GM18526 (cell line): ENCODE data around the gene KRTAP10-10.

ENCODE experiments used
- POLR2A ChIP-seq: IDR thresholded peaks from 3 replicates; pipeline ENCODE4 v1.6.1; 2011; ENCODE audit not compliant: insufficient read length; ENCODE audit errors: extremely low read depth

Gene KRTAP10-10

DNA sequence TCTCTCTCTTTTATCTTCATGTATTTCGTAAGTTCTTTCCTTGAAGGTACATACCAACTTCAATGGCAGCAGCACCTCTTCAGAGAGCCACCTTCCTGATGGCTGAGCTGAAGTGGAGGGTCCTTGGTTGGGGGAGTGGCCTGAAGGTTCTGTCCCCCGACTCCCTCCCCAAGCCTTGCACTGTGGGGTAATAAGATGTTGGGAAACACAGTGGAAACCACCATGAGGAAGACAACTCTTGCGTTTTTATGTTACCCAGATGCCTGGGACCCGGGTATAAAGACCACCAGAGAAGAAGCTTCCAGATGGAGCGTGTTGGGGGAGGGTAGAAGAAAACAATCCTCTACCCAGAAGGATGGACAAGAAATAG, 21.4 kb downstream of the KRTAP10-10 start:
- no peak for TF ChIP-seq POLR2A

DNA sequence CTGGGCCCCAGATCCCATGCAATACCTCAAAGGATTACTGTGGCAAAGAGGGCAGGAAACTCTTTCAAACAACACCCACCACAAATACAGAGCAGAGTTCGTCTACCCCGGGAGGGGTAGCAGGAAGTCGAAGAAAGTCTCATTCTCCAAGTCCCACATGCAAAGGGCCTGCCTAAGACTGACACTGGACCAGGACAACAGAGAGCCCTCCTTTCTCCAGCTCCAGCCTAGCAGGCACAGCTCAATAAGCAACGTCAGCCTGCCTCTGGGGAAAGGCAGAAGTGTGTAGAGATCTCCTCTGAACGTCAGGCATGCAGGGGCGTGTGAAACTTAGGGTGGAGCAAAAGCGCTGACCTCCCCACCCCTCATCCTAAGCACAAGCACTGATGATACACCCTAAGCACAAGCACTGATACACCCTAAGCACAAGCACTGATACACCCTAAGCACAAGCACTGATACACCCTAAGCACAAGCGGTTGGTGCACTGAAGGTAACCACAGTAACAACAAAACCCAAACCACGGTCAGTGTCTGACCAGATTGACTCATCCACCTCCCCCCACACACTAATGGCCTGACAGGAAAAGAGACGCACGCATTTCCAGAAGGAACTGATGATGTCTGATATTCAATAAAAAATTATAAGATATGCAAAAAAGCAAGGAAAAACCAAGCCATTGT, 21.9 kb downstream of the KRTAP10-10 start:
- no peak for TF ChIP-seq POLR2A

DNA sequence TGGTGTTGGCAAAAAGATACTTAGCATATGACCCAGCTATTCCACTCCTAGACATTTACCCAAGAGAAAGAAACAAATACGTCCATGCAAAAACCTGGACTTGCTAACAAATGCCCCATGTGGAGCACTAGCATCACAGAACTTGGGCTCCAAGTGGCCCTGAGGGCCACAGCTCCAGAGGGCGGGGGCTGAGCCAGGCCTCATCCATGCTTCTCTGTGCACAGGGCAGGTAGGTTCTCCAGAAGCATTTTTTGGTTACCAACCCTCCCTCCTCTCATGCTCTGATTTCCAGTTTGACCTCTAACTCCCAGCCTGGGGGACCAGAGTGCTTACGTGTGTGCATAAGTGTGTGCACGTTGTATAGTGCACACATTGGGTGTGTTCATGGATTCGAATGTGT, 27.5 kb downstream of the KRTAP10-10 start:
- TF ChIP-seq POLR2A, result no peak

DNA sequence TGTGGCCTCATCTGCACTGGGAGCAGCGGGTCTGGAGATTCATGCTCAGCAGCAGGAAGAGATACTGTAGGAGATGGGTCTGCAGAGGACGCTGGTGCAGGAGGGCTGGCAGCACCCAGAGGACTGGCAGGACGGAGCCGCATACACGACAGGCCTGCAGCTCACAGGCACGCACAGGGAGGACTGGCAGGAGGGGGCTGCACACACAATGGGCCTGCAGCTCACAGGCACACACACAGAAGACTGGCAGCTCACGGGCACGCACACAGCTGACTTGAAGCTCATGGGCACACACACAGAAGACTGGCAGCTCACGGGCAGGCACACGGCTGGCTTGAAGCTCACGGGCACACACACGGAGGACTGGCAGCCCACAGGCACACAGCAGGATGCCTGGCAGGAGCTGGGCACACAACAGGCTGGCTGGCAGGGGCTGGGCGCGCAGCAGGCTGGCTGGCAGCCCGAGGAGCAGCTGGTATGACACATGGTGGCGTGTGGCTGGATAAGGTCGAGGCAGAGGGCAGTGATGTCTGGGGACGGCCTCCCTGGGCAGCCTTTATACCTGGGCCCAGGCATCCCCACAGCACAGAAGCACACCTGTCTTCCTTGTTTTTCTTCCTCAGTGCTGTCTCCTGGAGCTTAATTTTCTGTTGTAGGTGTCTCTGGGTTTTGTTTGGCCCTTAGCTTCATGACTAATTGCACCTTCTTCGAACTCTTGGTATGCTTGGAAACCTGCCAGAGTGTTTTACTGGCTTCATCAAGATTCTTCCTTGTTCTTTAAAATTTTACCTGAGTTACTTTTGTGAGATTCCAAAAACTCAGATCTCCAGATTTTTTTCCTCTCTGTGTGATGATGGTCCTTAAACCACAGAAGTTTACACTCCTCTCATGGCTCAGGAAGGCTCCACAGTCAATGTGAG, 29.5 kb downstream of the KRTAP10-10 start, which contains the start of gene KRTAP12-2:
KRTAP12-2 (minus strand) TSS at position 527 of the 920 bp plus-strand sequence; CDS start at position 486, 41 bp downstream.
- TF ChIP-seq POLR2A, result no peak

DNA sequence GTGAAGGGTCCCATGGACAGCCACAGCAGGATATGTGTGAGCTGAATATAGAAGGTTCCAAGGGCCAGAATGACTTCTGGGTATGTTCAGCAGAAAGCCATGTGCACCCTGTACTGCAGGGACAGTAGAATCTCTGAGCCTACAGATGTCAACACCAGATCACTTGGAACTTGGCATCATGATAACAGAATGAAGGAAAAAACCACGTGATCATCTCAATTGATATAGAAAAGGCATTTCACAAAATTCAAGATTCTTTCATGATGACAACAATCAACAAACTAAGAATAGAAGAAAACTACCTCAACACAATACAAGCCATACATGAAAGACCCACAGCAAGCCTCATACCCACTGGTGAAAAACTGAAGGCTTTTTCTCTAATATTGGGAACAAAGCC, 30.5 kb downstream of the KRTAP10-10 start:
- no peak for TF ChIP-seq POLR2A

DNA sequence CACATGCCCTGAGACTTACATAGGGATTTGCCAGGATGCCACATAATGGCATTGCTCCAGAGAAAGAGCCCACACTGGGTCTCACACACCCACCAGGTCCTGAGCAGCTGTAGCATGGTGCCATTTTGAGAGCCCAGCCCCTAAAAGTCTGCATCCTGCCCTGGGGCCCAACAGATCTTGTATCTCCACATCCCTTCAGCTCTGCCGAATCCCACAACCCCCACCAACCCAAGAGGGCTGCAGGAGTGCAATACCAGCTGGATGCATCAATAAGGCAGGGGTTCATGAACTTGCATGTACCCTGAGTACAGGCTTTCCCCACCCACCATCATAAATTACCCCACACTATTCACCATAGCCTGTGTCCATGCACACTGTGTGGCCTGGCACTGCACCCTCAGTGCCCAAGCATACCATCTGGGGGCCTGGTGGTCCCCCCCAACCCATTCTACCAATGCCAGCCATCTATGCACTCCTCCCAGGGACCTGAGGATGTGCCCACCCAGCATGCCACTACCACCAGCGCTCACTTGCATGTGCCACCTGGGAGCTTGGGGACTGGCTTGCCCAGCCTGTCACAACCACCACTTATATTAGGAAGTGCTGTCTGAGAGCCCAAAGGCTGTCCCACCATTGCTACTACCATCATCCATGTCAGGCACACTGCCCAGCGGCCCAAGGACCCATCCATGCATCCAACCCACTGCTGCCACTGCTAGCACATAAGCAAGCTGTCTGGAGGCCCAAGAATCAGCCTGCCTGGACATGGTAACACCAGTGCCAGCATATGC, 33.7 kb downstream of the KRTAP10-10 start:
- no peak for TF ChIP-seq POLR2A

DNA sequence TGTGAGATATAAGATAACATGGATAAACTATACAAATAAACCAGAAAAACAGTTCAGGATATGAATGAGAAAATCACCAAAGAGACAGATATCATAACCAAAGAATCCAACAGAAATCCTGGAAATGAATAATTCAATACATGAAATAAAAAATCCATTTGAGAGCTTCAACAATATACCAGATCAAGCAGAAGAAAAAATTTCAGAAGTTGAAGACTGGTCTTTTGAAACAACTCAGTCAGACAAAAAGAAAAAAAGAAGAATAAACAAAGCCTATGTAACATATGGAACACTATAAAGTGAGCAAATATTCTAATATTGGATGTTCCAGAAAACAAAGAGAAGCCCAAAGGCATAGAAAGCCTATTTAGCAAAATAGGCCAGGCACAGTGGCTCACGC, 34.8 kb downstream of the KRTAP10-10 start:
- no peak for TF ChIP-seq POLR2A

DNA sequence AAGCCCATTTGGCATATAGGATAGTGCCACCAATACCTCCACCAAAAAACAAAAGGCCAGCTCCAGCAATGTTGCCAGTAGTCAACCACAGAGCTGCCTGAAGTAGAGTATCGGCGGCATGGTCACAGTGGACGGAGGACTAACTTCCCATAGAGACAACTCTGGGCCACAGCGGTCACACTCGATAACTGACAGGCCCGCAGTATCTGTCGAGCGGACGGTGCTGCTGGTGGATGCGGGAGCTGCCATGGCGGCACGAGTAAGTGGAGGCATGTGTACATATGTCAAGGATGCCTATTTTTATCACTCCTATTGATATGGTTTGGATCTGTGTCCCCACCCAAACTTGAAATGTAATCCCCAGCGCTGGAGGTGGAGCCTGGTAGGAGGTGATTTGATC, 40.7 kb downstream of the KRTAP10-10 start:
- no peak for TF ChIP-seq POLR2A

DNA sequence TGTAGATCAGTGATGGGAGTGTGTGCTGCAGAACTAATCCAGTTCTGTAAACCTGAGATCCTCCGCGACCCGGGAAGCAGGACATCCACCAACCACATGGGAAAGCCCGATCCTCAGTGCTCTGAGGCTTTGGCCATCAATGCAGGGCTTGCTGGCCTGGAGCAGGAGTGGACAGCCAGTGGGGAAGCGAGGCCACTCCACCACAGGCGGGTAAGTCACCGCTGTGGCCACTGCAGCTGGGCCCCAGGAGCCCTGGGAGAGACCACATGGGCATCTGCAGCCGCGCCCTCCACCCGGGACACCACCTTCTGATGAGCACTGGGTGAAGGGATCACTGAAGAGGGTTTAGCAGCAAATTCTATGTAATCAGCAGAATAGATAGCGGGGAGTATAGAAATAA, 44.0 kb downstream of the KRTAP10-10 start:
- TF ChIP-seq POLR2A, result no peak

DNA sequence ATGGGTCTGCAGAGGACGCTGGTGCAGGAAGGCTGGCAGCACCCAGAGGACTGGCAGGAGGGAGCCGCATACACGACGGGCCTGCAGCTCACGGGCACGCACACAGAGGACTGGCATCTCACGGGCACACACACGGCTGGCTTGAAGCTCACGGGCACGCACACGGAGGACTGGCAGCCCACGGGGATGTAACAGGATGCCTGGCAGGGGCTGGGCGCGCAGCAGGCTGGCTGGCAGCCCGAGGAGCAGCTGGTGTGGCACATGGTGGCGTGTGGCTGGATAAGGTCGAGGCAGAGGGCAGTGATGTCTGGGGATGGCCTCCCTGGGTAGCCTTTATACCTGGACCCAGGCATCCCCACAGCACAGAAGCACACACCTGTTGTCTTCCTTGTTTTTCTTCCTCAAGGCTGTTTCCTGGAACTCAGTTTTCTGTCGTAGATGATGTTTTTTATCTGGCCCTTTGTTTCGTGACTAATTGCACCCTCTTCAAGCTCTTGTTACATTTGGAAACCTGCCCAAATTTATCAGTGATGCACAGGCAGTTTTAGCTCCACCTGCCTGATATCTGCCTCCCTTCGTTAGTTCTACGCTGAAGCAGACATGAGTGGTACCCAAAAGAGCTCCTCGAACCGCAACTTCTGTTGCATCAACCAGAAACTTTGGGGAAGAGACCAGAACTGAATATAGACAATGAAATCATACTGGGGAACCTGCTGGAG, 44.9 kb downstream of the KRTAP10-10 start, which contains the start of gene KRTAP12-1:
KRTAP12-1 (minus strand) TSS at position 303 of the 719 bp plus-strand sequence; CDS start at position 263, 40 bp downstream.
- TF ChIP-seq POLR2A, result no peak

DNA sequence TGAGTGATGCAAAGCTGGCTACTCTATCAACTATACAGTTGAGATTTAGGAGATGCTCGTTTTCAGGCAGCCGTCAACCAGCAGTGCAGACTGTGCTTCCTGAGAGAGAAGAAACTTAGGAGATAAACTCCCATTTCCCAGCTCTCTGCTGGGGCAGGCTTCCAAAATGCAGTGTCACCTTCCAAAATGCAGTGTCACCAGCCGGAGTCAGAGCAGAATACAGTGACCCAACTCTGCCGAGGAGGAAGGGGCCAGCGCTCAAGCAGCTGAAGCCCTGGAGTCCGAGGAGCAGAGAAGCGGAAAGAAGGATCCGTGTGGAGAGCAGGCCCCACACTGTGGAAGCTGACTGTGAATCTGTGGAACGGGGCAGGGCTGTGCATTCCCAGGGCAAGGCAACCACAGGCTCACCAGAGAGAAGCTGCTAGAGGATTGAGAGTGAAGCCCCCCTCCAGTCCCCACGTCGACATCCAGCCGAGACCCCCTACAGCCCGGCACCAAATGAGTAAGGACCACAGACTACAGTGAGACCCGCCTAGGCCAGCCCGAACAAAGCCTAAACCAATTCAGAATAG, 45.5 kb downstream of the KRTAP10-10 start:
- TF ChIP-seq POLR2A, result no peak

DNA sequence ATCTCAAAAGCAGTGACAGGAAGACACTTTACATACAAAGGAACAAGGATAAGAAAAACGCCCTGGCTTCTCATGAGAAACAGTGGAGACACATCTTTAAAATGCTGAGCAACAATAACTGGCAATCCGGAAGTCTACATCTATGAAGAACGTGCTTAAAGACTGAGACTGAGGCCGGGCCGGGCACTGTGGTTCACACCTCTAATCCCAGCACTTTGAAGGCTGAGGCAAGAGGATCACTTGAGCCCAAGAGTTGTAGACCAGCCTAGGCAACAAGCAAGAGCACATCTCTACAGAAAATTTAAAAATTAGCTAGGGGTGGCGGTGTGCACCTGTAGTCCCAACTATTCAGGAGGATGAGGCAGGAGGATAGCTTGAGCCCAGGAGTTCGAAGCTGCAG, 46.9 kb downstream of the KRTAP10-10 start:
- no peak for TF ChIP-seq POLR2A

DNA sequence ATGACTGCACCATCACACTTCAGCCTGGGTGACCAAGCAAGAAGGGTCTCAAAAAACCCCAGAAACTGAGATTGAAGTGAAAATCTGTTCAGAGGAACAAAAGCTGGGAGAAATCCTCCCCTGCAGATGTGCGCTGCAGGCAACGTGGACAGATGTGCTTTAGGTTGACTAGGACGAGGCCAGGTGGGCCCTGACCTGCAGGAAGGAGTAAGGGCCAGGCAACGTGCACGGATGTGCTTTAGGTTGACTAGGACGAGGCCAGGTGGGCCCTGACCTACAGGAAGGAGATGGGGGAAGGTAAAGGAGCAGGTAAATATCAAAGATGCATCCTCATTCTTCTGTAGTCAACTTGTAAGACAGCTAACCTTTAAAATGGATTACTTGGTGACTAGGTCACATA, 47.3 kb downstream of the KRTAP10-10 start:
- TF ChIP-seq POLR2A, result no peak

DNA sequence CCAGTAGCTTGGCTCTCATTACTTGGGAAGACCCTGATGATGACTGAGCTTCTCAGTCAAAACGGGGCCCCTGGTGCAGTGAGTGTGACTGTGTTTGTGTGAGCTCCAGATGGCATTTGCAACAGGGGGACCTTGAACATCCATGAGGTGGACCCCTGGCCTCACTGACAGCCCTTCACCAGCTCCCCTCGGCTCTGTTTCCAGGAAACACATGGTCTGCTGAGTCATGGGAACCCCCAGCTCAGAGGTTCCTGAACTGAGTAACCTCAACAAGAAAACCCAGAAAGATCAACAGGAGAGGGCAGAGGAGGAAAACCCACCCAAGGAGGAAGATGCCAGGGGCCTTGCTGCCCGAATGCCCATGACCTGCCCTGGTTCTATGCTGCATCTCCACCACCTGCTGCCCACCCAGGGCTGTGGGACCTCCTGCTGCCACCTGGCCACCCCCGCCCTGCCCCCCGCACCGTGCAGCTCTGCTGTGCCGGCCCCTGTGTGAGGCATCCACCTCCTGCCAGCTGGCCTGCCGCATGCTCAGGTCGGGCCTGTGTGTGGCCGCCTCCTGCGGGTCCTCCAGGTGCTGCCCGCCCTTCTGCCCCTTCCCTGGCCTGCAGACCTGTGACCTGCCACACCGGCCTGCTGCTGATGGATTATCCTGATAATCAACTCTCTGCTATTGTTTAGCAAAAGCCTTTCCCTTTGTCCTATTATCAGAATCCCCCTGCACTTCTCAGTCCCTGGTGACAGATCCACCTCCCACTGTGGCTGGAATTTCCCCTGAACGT, 49.0 kb downstream of the KRTAP10-10 start:
- TF ChIP-seq POLR2A, result no peak
